ENCODE data around the gene ALMS1.
"Not testable (repeated sequence)": the region's sequence is repeated elsewhere in the genome, so short reads cannot be mapped to it uniquely, and the experiment has no call there.

ALMS1 gene

GRCh38 chr2:73385504-73386341 is at the start of gene ALMS1:
ALMS1 (plus strand) TSS chr2:73385836; CDS start chr2:73385869, 33 bp downstream.
- DNase-seq (ENCODE audit: low read depth): peak; percentile 85

- DNase-seq (ENCODE audit: low read depth): no peak
Measured at GRCh38 chr2:73337828-73338227, 47.8 kb upstream of the ALMS1 start.

GRCh38 chr2:73339201-73339600 is 46.4 kb upstream of the ALMS1 start:
- no peak for DNase-seq (ENCODE audit: low read depth)

GRCh38 chr2:73341039-73341438 is 44.6 kb upstream of the ALMS1 start:
- no peak for DNase-seq (ENCODE audit: low read depth)

GRCh38 chr2:73343992-73344391 is 41.6 kb upstream of the ALMS1 start:
- DNase-seq (ENCODE audit: low read depth): no peak

- DNase-seq (ENCODE audit: low read depth): not testable (repeated sequence)
Measured at GRCh38 chr2:73344747-73345146, 40.9 kb upstream of the ALMS1 start.

GRCh38 chr2:73350035-73350691 is 35.5 kb upstream of the ALMS1 start:
- DNase-seq (ENCODE audit: low read depth): no peak

- no peak for DNase-seq (ENCODE audit: low read depth)
Measured at GRCh38 chr2:73356097-73356496, 29.5 kb upstream of the ALMS1 start.

GRCh38 chr2:73359915-73360697 is 25.5 kb upstream of the ALMS1 start:
- no peak for DNase-seq (ENCODE audit: low read depth)

- DNase-seq (ENCODE audit: low read depth): no peak
Measured at GRCh38 chr2:73366060-73366459, 19.6 kb upstream of the ALMS1 start.

- no peak for DNase-seq (ENCODE audit: low read depth)
Measured at GRCh38 chr2:73368781-73369180, 16.9 kb upstream of the ALMS1 start.

- no peak for DNase-seq (ENCODE audit: low read depth)
Measured at GRCh38 chr2:73370348-73370747, 15.3 kb upstream of the ALMS1 start.

- no peak for DNase-seq (ENCODE audit: low read depth)
Measured at GRCh38 chr2:73373344-73373743, 12.3 kb upstream of the ALMS1 start.

- no peak for DNase-seq (ENCODE audit: low read depth)
Measured at GRCh38 chr2:73374269-73374668, 11.4 kb upstream of the ALMS1 start.

GRCh38 chr2:73376681-73377080 is 9.0 kb upstream of the ALMS1 start:
- DNase-seq (ENCODE audit: low read depth): no peak

- no peak for DNase-seq (ENCODE audit: low read depth)
Measured at GRCh38 chr2:73383036-73383435, 2.6 kb upstream of the ALMS1 start.

GRCh38 chr2:73385123-73385503 is 523 bp upstream of the ALMS1 start:
- no peak for DNase-seq (ENCODE audit: low read depth)

- no peak for DNase-seq (ENCODE audit: low read depth)
Measured at GRCh38 chr2:73386342-73386868, 769 bp downstream of the ALMS1 start.

GRCh38 chr2:73386894-73387636 is 1.4 kb downstream of the ALMS1 start:
- no peak for DNase-seq (ENCODE audit: low read depth)

- no peak for DNase-seq (ENCODE audit: low read depth)
Measured at GRCh38 chr2:73402386-73403103, 16.9 kb downstream of the ALMS1 start.

GRCh38 chr2:73403237-73403636 is 17.6 kb downstream of the ALMS1 start:
- no peak for DNase-seq (ENCODE audit: low read depth)
